ENCODE data around the gene SULF2. TPM values are rescaled to one million over a fixed set of nuclear protein-coding genes. Genes with fewer than 3 reads are reported as not detected.

The SULF2 gene
- total and polyA plus RNA-seq, 2 of the 13 experiments (the other 11 are each of a cell fraction or from before 2014, with no cell fraction given), result 7.2 to 50.9 TPM

- TF ChIP-seq ZNF337 (CRISPR knock-in tag; IDR thresholded peaks at IDR 0.05; ENCODE audit: borderline replicate concordance, low read depth), result no peak
- TF ChIP-seq ESRRA (CRISPR knock-in tag; IDR thresholded peaks at IDR 0.05; ENCODE audit: low read depth), result no peak
- TF ChIP-seq, protein P1, sequence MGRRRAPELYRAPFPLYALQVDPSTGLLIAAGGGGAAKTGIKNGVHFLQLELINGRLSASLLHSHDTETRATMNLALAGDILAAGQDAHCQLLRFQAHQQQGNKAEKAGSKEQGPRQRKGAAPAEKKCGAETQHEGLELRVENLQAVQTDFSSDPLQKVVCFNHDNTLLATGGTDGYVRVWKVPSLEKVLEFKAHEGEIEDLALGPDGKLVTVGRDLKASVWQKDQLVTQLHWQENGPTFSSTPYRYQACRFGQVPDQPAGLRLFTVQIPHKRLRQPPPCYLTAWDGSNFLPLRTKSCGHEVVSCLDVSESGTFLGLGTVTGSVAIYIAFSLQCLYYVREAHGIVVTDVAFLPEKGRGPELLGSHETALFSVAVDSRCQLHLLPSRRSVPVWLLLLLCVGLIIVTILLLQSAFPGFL (CRISPR knock-in tag; IDR thresholded peaks at IDR 0.05), result no peak
Measured at GRCh38 chr20:47638851-47639250, 146.4 kb downstream of the SULF2 start (continued).

GRCh38 chr20:47635256-47635655, 150.0 kb downstream of the SULF2 start:
- TF ChIP-seq SALL1 (CRISPR knock-in tag; IDR thresholded peaks at IDR 0.05) (no peak), ZNF619 (CRISPR knock-in tag; IDR thresholded peaks at IDR 0.05) (no peak), ZNF230 (CRISPR knock-in tag; IDR thresholded peaks at IDR 0.05) (no peak), RBM22 (optimal IDR thresholded peaks at IDR 0.05; ENCODE audit: low read length) (peak; percentile 23)
- H3K27ac ChIP-seq (ENCODE audit: extremely low read length, insufficient read depth, low read length), result no peak overlapping the region
- CTCF ChIA-PET (ENCODE audit: low intra/inter-chr PET ratio, low total read pairs), result no interaction called here
- FAIRE-seq (no peak), ATAC-seq (no peak; the same call in 1 of the 3 replicates), DNase-seq (ENCODE audit: low spot score) (no peak)
- no peaks in the 10 kb centered on the region for H4K20me1 ChIP-seq (ENCODE audit: insufficient read depth, low read length)
- no peak overlapping the region for H2AFZ ChIP-seq (ENCODE audit: low read length)
- H3K27me3 ChIP-seq (ENCODE audit: control insufficient read depth in 1 of 2, insufficient read depth in 2 of 2, low read length in 2 of 2), result no peaks in the 10 kb centered on the region
- no peak overlapping the region for H3K4me3 ChIP-seq (replicated peaks in 1 of 3; ENCODE audit: insufficient read depth in 1 of 3, low read depth in 2 of 3, low read length in 3 of 3)
- intact Hi-C loops (cut with micrococcal nuclease; ENCODE audit: unreplicated experiment) (no loop called here), in situ Hi-C loops (cut with HindIII; ENCODE audit: extremely low pct_ligation_motif_present, low pct_unique_long_range_greater_than_20kb) (no loop called here)
- no peaks in the 10 kb centered on the region for H3K9me3 ChIP-seq (ENCODE audit: low read length)
- no TSS peak for BruUV-seq (replicated peaks)
- no peak overlapping the region for H3K9ac ChIP-seq (ENCODE audit: insufficient read depth, low read depth, low read length)
- no peak overlapping the region for H3K4me2 ChIP-seq (ENCODE audit: low read depth, low read length)
- POLR2A ChIA-PET, result no interaction called here
- WGBS (ENCODE audit: low lambda C conversion rate), result 95% methylated on average over 4 of the region's 4 CpGs
- no peaks in the 10 kb centered on the region for H3K79me2 ChIP-seq (ENCODE audit: insufficient read depth, low read length)
- H3K36me3 ChIP-seq (replicated peaks in 1 of 2; ENCODE audit: control insufficient read depth in 1 of 2, insufficient read depth in 2 of 2, low read length in 2 of 2), result peaks cover 36 to 88% of the 10 kb centered on the region in 2 experiments
- H3K4me1 ChIP-seq (ENCODE audit: insufficient read depth, low read length), result no peaks in the 10 kb centered on the region

- Histone ChIP-seq H3K79me2 (ENCODE audit: insufficient read depth, low read length) (no peaks in the 10 kb centered on the region), H3K9me3 (ENCODE audit: low read length) (no peaks in the 10 kb centered on the region), H3K27me3 (ENCODE audit: control insufficient read depth in 1 of 2, insufficient read depth in 2 of 2, low read length in 2 of 2) (no peaks in the 10 kb centered on the region), H2AFZ (ENCODE audit: low read length) (no peak overlapping the region), H3K4me3 (replicated peaks in 1 of 3; ENCODE audit: insufficient read depth in 1 of 3, low read depth in 2 of 3, low read length in 3 of 3) (no peak overlapping the region), H3K4me2 (ENCODE audit: low read depth, low read length) (no peak overlapping the region), H3K9ac (ENCODE audit: insufficient read depth, low read depth, low read length) (no peak overlapping the region), H3K4me1 (ENCODE audit: insufficient read depth, low read length) (no peaks in the 10 kb centered on the region), H4K20me1 (ENCODE audit: insufficient read depth, low read length) (no peaks in the 10 kb centered on the region), H3K36me3 (replicated peaks in 1 of 2; ENCODE audit: control insufficient read depth in 1 of 2, insufficient read depth in 2 of 2, low read length in 2 of 2) (peaks cover 29 to 84% of the 10 kb centered on the region in 2 experiments), H3K27ac (ENCODE audit: extremely low read length, insufficient read depth, low read length) (no peak overlapping the region)
- ATAC-seq, result no peak
- FAIRE-seq, result no peak
- POLR2A ChIA-PET, result no interaction called here
- intact Hi-C loops (cut with micrococcal nuclease; ENCODE audit: unreplicated experiment), result no loop called here
- in situ Hi-C loops (cut with HindIII; ENCODE audit: extremely low pct_ligation_motif_present, low pct_unique_long_range_greater_than_20kb), result no loop called here
- CTCF ChIA-PET (ENCODE audit: low intra/inter-chr PET ratio, low total read pairs), result no interaction called here
- no peak for DNase-seq (ENCODE audit: low spot score)
- no TSS peak for BruUV-seq (replicated peaks)
- TF ChIP-seq, protein P2, sequence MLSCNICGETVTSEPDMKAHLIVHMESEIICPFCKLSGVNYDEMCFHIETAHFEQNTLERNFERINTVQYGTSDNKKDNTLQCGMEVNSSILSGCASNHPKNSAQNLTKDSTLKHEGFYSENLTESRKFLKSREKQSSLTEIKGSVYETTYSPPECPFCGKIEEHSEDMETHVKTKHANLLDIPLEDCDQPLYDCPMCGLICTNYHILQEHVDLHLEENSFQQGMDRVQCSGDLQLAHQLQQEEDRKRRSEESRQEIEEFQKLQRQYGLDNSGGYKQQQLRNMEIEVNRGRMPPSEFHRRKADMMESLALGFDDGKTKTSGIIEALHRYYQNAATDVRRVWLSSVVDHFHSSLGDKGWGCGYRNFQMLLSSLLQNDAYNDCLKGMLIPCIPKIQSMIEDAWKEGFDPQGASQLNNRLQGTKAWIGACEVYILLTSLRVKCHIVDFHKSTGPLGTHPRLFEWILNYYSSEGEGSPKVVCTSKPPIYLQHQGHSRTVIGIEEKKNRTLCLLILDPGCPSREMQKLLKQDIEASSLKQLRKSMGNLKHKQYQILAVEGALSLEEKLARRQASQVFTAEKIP (CRISPR knock-in tag; IDR thresholded peaks at IDR 0.05; ENCODE audit: borderline replicate concordance), result no peak
- TF ChIP-seq ZNF44 (CRISPR knock-in tag; IDR thresholded peaks at IDR 0.05) (no peak), NCOA1 (CRISPR knock-in tag; IDR thresholded peaks at IDR 0.05) (no peak), ZNF468 (CRISPR knock-in tag; IDR thresholded peaks at IDR 0.05) (no peak), ZKSCAN5 (CRISPR knock-in tag; IDR thresholded peaks at IDR 0.05) (no peak), CAMTA2 (CRISPR knock-in tag; IDR thresholded peaks at IDR 0.05; ENCODE audit: borderline replicate concordance) (no peak), ZNF639 (CRISPR knock-in tag; conservative IDR thresholded peaks at IDR 0.05) (no peak), SOX6 (IDR thresholded peaks at IDR 0.05) (no peak), SOX6 (CRISPR knock-in tag; IDR thresholded peaks at IDR 0.05) (no peak)
Measured at GRCh38 chr20:47631078-47631477, 154.2 kb downstream of the SULF2 start.

Data from HepG2 (cell line).